Stromal cell of bone marrow (primary cell): Measurements from ENCODE around the gene ATP5PO.
"Not testable (repeated sequence)": the region's sequence is repeated elsewhere in the genome, so short reads cannot be mapped to it uniquely, and the experiment has no call there.

Experiments
- DNase-seq: peaks from one replicate; pipeline ENCODE4 v3.0.0-alpha.2; 2012; ENCODE audit warnings: low read depth

ATP5PO gene

GRCh38 chr21:33867868-33868267 lies 47.7 kb downstream of the ATP5PO start:
- DNase-seq: not testable (repeated sequence)

DNA sequence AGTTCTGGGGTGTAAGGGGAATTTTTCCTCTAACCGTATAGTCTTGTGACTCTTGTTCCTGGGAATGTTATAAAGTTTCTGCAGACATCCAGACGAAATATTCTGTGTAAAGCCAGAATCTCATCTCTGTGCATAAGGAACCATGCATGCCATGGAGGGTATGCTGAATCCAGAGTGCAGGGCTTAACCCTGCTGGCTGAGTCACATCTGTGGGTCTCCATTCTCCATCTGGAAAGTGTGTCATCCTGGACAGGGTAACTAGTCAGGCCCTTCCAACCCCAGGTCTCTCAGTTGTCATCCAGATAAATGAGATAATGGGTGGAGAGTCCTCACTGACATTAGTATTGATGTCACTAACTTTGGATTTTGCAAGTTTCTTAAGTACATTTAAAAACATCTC lies 48.8 kb downstream of the ATP5PO start:
- DNase-seq: no peak

DNA sequence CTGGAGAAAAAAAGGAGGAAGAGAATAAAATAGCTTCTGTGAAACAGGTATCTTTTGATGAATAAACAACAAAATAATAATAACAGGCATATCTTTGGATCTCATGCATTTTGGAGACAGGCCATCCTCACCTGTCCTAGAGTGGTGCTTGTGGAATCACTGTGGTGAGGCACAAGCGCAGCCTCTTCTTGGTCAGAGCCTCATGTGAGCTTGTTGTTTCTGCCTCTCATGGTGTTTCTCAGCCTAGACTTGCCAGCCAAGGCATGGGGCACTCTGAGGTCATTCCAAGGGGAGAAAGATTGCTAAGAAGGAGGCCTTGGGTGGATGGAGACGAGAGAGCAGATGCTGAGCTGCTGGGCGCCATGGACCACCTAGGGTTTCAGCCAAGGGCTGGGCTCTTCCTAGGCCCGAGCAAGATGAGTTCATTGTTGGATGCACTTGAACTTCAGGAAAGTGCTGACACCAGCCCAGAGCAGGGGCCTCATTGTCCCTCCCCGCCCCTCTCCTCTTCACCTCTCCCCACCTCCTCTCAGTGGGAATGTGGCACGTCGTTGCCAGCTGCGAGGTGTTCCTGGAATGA lies 49.5 kb downstream of the ATP5PO start:
- no peak for DNase-seq

- DNase-seq: no peak
These were observed 50.4 kb downstream of the ATP5PO start for GRCh38 chr21:33865176-33865575.

- DNase-seq: no peak
These were observed 51.5 kb downstream of the ATP5PO start for GRCh38 chr21:33864150-33864549.

- DNase-seq: not testable (repeated sequence)
These were observed 52.4 kb downstream of the ATP5PO start for GRCh38 chr21:33863191-33863590.

GRCh38 chr21:33861125-33861524 lies 54.5 kb downstream of the ATP5PO start:
- no peak for DNase-seq

- DNase-seq: no peak
These were observed 55.2 kb downstream of the ATP5PO start for GRCh38 chr21:33860332-33860879.

DNA sequence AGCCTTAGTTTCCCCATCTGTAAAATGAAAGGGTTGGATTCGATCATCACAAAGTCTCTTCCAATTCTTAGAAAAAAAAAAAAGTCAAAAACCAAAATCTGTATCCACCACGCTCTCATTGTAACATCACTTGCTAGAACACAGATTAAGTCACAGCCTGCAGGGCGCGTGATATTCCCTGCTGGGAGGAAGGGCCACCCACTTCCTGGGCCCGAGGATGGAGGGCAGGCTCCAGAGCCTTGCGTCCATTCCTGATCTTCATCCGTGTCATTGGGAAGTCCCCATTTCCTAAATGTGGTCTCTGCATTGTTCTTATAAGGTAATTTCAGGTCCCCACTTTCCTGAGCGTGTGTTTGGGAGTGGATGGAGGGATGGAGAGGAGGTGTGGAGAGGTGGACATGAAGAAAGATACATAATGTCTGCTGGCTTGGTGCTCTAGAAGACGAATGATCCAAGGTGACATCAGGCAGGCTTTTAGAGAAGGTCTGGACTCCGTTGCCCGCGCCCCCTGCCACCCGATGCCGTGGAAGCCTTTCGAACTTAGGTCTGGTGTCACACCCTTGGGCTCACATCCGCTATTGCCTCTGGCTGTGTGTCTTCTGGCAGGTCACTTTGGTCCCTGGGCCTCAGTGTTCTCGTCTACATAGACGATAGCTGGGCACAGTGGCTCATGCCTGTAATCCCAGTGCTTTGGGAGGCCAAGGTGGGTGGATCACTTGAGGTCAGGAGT lies 56.1 kb downstream of the ATP5PO start:
- DNase-seq: no peak

DNA sequence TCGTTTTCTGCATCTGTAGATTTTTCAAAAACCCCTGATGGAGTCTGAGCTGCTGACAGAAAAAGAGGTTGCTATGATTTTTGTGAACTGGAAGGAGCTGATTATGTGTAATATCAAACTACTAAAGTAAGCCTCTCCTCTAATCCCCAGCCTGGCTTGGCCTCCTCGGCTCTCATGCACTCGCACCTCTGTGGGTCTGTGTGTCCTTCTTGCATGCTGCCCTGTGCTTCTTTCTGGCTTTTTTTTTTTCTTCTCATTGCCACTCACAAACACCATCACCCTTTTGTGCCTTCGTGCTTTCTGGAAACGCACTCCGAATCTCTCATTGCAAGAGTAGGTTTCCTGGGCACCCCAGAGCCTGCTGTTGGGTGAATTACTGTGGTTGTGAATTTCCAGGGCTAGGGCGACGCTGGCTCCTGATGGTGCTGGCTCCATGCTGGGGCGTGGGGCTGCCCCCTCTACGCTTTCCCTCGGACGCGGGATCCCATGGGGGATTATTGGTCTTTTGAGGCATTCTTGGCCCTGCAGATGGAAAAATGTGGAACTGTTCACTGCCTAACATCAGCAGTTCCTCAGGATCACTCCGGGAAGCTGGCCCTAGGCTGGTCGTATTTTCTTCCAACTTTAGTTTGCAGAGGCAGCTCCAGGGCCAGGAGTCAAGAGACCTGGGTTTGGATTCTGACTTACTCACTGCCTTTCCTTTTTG lies 56.8 kb downstream of the ATP5PO start:
- no peak for DNase-seq

DNA sequence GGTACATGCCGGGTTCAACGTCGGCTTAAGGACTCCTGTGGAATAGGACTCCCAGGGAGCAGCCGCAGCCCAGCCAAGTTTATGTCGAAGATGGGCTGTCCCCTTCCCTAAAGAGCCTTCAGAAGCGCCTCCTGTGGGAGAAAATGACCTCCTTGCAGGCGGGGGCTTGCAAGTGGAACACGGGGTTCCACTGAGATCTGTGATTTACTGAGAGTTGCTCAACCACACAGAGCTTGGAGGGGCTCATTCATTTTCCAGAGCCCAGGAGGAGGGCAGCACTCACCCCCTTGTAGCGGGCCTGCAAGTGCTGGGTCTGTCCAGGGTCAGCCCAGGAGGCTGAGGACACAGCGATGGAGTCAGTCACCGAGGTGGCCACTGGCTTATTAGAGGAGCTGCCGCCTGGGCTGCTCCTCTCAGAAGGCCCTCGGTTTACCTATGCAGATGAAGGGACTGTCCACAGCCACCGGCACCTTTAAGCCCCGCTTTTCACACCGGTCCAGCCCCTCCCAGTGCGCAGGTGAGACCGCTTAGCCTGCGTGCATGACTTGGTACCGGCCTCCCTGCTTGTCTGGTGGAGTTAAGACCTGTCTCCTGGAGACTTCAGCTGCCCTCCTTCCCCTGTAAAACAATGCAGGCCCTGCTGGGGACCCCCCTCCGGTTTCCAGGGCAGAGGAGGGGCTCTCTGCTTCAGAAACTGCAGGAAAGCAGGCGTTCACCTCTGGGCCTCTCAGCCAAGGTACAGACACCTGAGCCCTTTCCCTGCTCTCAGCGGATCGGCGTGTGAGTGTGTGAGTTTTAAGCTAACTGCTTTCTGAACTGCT lies 57.5 kb downstream of the ATP5PO start:
- no peak for DNase-seq

- DNase-seq: no peak
These were observed 58.6 kb downstream of the ATP5PO start for GRCh38 chr21:33856893-33857527.

GRCh38 chr21:33855190-33855589 lies 60.4 kb downstream of the ATP5PO start:
- DNase-seq: no peak

- DNase-seq: no peak
These were observed 61.0 kb downstream of the ATP5PO start for GRCh38 chr21:33854604-33855003.
